Mucosa of descending colon (tissue), 3 donors: ENCODE results near the gene RNF103. TPM values are rescaled to one million over a fixed set of nuclear protein-coding genes. Genes with fewer than 3 reads are reported as not detected.

ENCODE experiments used
- ATAC-seq: fragments of 200-7000 bp; cut with Tn5 transposase; one replicate; pipeline ENCODE4 v1.9.1; 2020; ENCODE audit warnings: mild to moderate bottlenecking, moderate library complexity
- DNase-seq, 3 donors: peaks; one replicate each; pipeline ENCODE4 v3.0.0-alpha.2; 2020
- H3K36me3 ChIP-seq: fragments of 200-600 bp; one replicate; pipeline ENCODE4 v1.8.0; 2021; ENCODE audit warnings: low read depth, mild to moderate bottlenecking
- H3K4me1 ChIP-seq: fragments of 200-600 bp; one replicate; pipeline ENCODE4 v1.8.0; 2021; ENCODE audit warnings: low read depth, mild to moderate bottlenecking
- H3K4me3 ChIP-seq: fragments of 200-600 bp; one replicate; pipeline ENCODE4 v1.8.0; 2021; ENCODE audit warnings: mild to moderate bottlenecking
- H3K9me3 ChIP-seq: fragments of 200-600 bp; one replicate; pipeline ENCODE4 v1.8.0; 2021; ENCODE audit warnings: mild to moderate bottlenecking
- intact Hi-C, 2 donors: fragments of 100-400 bp; cut with DNase I in 1 of 2; cut with micrococcal nuclease in 1 of 2; formaldehyde crosslinking; loops; one replicate each; pipeline versions ENCODE4 v1.11.0 to v1.11.1; 2022; cut with DNase I, micrococcal nuclease
- total RNA-seq, 3 donors: library from RNA; stranded (reverse); fragmentation: NEBNext Ultra II Directional in 2 of 3; extraction: Animal tissue kit (Norgen Biotek cat#: 25700) in 2 of 3; gene quantifications; one replicate each; pipeline versions ENCODE4 v1.2.1 to v1.2.4, GENCODE V29; 2021 to 2023
- TF ChIP-seq, protein P1 (sequence below): fragments of 200-600 bp; IDR thresholded peaks from one replicate; pipeline ENCODE4 v1.8.0; 2022; ENCODE audit warnings: antibody characterized with exemption, mild to moderate bottlenecking
- donor health status: DM: no; HTN: no; CAD: no; lungs with moderate emphysema.
- donor health status: DM: no; HTN: no; CAD: no.
- donor health status: DM: no; HTN: yes; CAD: no.

Gene RNF103
- total RNA-seq, 3 donors from 2014 or later: 61.7 to 73.2 (median 69.7) TPM

DNA sequence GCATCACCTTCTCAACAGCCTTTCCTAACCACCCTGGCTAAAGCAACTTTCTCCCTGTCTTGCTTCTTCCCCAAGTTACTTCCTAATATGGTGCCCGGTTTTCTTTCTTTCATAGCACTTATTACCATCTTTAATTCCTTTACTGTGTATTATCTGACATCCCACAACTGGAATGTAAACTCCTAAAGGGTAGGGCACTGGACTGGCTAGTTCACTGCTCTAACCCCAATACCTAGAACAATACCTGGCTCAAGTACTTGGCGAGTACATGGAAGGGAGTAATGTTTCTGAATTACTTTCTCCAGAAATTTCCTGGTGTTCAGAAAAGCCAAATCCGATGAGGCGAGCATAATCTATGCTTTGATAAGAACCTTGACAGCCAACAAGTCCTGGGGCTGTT lies 22.7 kb upstream of the RNF103 start:
- no peaks in the 10 kb centered on the region for H3K4me1 ChIP-seq
- no peak for DNase-seq
- H3K36me3 ChIP-seq: no peaks in the 10 kb centered on the region
- TF ChIP-seq, protein P1, sequence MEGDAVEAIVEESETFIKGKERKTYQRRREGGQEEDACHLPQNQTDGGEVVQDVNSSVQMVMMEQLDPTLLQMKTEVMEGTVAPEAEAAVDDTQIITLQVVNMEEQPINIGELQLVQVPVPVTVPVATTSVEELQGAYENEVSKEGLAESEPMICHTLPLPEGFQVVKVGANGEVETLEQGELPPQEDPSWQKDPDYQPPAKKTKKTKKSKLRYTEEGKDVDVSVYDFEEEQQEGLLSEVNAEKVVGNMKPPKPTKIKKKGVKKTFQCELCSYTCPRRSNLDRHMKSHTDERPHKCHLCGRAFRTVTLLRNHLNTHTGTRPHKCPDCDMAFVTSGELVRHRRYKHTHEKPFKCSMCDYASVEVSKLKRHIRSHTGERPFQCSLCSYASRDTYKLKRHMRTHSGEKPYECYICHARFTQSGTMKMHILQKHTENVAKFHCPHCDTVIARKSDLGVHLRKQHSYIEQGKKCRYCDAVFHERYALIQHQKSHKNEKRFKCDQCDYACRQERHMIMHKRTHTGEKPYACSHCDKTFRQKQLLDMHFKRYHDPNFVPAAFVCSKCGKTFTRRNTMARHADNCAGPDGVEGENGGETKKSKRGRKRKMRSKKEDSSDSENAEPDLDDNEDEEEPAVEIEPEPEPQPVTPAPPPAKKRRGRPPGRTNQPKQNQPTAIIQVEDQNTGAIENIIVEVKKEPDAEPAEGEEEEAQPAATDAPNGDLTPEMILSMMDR: no peak
- no peak overlapping the region for H3K4me3 ChIP-seq
- ATAC-seq: no peak
- intact Hi-C loops: no loop called here
- peaks cover 17% of the 10 kb centered on the region for H3K9me3 ChIP-seq

DNA sequence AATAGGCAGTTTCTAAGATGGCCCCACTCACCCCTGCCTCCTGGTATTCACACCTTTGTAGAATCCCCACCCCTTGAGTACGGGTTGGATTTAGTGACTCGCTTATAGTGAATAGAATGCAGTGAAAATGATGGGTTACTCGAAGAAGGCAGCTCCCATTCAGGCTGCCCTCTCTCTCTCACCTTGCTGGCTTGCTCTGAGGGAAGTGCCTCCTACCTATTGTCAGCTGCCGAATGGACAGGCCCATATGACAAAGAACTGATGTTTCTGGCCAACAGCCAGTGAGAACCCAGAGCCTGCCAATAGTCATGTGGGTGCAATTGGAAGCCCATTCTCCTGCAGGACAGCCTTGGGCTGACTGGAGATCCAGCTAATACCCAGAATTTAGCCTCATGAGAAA lies 22.1 kb upstream of the RNF103 start:
- Histone ChIP-seq H3K9me3 (peaks cover 14% of the 10 kb centered on the region), H3K36me3 (no peaks in the 10 kb centered on the region), H3K4me1 (no peaks in the 10 kb centered on the region), H3K4me3 (no peak overlapping the region)
- ATAC-seq: no peak
- intact Hi-C loops: no loop called here
- TF ChIP-seq, protein P1: no peak
- no peak for DNase-seq

DNA sequence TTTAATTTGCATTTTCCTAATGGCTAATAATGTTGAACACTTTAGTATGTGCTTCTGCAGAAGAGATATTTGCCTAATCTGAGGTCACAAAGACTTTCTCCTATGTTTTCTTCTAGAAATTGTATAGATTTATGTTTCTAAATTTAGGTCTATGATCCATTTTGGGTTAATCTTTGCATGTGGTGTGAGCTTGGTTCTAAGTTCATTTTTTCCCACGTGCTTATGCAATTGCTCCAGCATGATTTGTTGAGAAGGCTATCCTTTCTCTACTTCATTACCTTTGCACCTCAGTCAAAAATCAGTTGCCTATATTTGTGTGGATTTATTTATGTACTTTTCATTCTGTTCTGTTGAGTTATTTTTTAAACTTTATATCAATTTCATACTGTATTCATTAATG lies 15.0 kb upstream of the RNF103 start:
- intact Hi-C loops: no loop called here
- no peak for ATAC-seq
- TF ChIP-seq, protein P1: no peak
- H3K9me3 ChIP-seq: no peaks in the 10 kb centered on the region
- H3K4me1 ChIP-seq: peaks cover 1% of the 10 kb centered on the region
- H3K36me3 ChIP-seq: no peaks in the 10 kb centered on the region
- DNase-seq: no peak
- H3K4me3 ChIP-seq: no peak overlapping the region

DNA sequence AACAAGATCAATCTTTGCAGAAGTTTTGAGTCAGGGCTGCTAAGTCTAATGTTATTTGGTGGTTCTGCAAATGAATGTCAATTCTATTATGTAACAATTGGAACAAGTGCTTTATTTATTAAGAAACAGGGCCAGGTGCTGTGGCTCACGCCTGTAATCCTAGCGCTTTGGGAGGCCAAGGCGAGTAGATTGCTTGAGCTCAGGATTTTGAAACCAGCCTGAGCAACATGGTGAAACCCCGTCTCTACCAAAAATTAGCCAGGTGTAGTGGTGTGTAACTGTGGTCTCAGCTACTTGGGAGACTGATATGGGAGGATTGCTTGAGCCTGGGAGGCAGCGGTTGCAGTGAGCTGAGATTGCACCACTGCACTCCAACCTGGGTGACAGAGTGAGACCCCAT lies 13.2 kb upstream of the RNF103 start:
- intact Hi-C loops: no loop called here
- DNase-seq (no peak), ATAC-seq (no peak)
- Histone ChIP-seq H3K4me1 (peaks cover 10% of the 10 kb centered on the region), H3K4me3 (no peak overlapping the region), H3K9me3 (no peaks in the 10 kb centered on the region), H3K36me3 (no peaks in the 10 kb centered on the region)
- TF ChIP-seq, protein P1: no peak

DNA sequence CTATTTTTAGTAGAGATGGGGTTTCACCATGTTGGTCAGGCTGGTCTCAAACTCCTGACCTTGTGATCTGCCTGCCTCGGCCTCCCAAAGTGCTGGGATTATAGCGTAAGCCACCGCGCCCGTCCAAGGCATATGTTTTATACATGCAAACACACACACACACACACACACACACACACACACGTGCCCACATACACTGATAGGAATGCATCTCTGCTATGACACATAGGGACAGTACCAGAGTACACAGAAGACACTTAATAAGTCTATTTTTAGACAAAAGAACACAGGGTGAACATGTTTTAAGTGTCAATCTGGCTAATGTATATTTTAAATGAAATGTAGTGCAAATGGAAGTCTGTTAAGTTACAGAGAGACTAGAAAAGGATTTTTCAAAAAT lies 10.7 kb upstream of the RNF103 start:
- intact Hi-C loops: no loop called here
- no peaks in the 10 kb centered on the region for H3K9me3 ChIP-seq
- no peak for ATAC-seq
- no peak overlapping the region for H3K4me3 ChIP-seq
- peaks cover 16% of the 10 kb centered on the region for H3K4me1 ChIP-seq
- TF ChIP-seq, protein P1: no peak
- DNase-seq: no peak
- no peaks in the 10 kb centered on the region for H3K36me3 ChIP-seq

DNA sequence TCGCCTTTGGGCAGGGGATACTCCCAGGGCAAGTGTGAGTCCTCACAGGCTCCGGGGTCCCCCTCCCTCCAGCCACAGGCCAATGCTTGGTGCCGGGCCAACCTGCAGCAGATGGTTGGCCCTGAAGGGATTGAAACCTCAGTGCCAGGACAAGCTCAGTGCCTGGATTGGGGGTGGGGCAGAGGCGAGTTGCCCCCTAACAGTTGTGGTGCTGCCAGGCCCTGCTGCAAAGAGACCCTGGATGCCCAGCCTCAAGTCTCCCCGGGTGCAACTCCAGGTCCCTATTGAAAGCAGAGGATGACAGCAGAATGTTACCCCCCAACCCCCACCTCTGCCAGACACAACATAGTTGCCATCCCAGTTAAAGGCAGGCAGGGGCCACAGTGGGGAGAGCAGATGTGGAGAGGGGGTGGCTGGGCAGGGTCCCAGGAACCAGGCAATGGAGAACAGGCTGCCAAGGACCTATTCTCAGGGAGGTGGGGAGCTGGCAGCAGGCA lies 9.5 kb upstream of the RNF103 start:
- peaks cover 18% of the 10 kb centered on the region for H3K4me1 ChIP-seq
- intact Hi-C loops: no loop called here
- H3K36me3 ChIP-seq: no peaks in the 10 kb centered on the region
- H3K4me3 ChIP-seq: no peak overlapping the region
- peak; percentile 50 for ATAC-seq
- TF ChIP-seq, protein P1: no peak
- no peaks in the 10 kb centered on the region for H3K9me3 ChIP-seq
- DNase-seq: peak; percentile 43 to 69 (median 69)
